Adrenal gland (tissue), 5 donors: ENCODE measurements around the gene KCNN3.

Experiments used
- POLR2A ChIP-seq, 2 donors: fragments of 450-650 bp; IDR thresholded peaks; one replicate each; pipeline ENCODE4 v1.6.1; 2017; ENCODE audit warnings: antibody characterized with exemption in 2 of 2, mild to moderate bottlenecking in 2 of 2, moderate library complexity in 1 of 2
- TF ChIP-seq, protein P1 (sequence below), 6 experiments: fragments of 450-650 bp in 4 of 6; fragments of 200-600 bp in 2 of 6; sonication (generic) in 1 of 6; IDR thresholded peaks; 1 replicate in 5 of 6; 2 replicates in 1 of 6; pipeline versions ENCODE4 v1.5.1 to v1.8.0; 2016 to 2021; ENCODE audit warnings: antibody characterized with exemption in 6 of 6, mild to moderate bottlenecking in 2 of 6, moderate library complexity in 1 of 6
- donor health status: DM: no; HTN: no; CAD: no.

DNA sequence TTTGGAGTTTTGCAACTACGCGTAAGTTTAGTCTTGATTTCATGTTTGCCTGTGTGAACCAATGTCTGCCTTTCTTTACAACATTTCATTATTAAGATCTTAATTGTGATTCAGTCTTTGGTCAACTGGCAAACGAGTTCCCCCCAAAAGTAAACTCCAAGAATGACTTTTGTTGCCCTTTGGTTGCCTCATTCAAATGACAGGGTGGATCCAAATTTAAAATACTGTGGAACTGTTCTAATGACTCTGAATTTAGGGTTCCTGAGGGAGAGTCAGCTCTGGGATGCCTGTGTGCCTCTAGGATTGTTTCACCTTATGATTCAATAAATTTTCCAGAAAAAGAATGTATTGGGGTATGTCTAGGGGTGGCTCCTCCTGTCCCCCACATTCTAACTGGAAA lies 105.3 kb downstream of the KCNN3 start:
- TF ChIP-seq POLR2A (IDR thresholded peaks at IDR 0.05), result no peak
- TF ChIP-seq, protein P1, sequence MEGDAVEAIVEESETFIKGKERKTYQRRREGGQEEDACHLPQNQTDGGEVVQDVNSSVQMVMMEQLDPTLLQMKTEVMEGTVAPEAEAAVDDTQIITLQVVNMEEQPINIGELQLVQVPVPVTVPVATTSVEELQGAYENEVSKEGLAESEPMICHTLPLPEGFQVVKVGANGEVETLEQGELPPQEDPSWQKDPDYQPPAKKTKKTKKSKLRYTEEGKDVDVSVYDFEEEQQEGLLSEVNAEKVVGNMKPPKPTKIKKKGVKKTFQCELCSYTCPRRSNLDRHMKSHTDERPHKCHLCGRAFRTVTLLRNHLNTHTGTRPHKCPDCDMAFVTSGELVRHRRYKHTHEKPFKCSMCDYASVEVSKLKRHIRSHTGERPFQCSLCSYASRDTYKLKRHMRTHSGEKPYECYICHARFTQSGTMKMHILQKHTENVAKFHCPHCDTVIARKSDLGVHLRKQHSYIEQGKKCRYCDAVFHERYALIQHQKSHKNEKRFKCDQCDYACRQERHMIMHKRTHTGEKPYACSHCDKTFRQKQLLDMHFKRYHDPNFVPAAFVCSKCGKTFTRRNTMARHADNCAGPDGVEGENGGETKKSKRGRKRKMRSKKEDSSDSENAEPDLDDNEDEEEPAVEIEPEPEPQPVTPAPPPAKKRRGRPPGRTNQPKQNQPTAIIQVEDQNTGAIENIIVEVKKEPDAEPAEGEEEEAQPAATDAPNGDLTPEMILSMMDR (IDR thresholded peaks at IDR 0.05), result no peak
